Measurements from ENCODE around the gene STAU1.
"Not testable (repeated sequence)": the region's sequence is repeated elsewhere in the genome, so short reads cannot be mapped to it uniquely, and the experiment has no call there.

The STAU1 gene

GRCh38 chr20:49187851-49188641, at the start of gene STAU1:
TSS of gene STAU1 (minus strand) at chr20:49188334. CDS start at chr20:49166201, 22,133 bp downstream.
- peak; percentile 81 to 86 (median 85) for DNase-seq (ENCODE audit: low read depth in 3 of 3, low spot score in 1 of 3)

GRCh38 chr20:49237531-49237930, 49.4 kb upstream of the STAU1 start:
- no peak for DNase-seq (ENCODE audit: low read depth in 3 of 3, low spot score in 1 of 3)

- no peak for DNase-seq (ENCODE audit: low read depth in 3 of 3, low spot score in 1 of 3)
These were observed 48.2 kb upstream of the STAU1 start for GRCh38 chr20:49236301-49236700.

- no peak for DNase-seq (ENCODE audit: low read depth in 3 of 3, low spot score in 1 of 3)
These were observed 46.7 kb upstream of the STAU1 start for GRCh38 chr20:49234831-49235230.

- DNase-seq (ENCODE audit: low read depth in 3 of 3, low spot score in 1 of 3): no peak
These were observed 45.1 kb upstream of the STAU1 start for GRCh38 chr20:49233226-49233625.

- DNase-seq (ENCODE audit: low read depth in 3 of 3, low spot score in 1 of 3): no peak
These were observed 43.3 kb upstream of the STAU1 start for GRCh38 chr20:49231471-49231870.

GRCh38 chr20:49230561-49231133, 42.5 kb upstream of the STAU1 start:
- no peak for DNase-seq (ENCODE audit: low read depth in 3 of 3, low spot score in 1 of 3)

- no peak for DNase-seq (ENCODE audit: low read depth in 3 of 3, low spot score in 1 of 3)
These were observed 41.9 kb upstream of the STAU1 start for GRCh38 chr20:49230021-49230420.

GRCh38 chr20:49229381-49229780, 41.2 kb upstream of the STAU1 start:
- no peak for DNase-seq (ENCODE audit: low read depth in 3 of 3, low spot score in 1 of 3)

- DNase-seq (ENCODE audit: low read depth in 3 of 3, low spot score in 1 of 3): no peak
These were observed 40.5 kb upstream of the STAU1 start for GRCh38 chr20:49228676-49229075.

GRCh38 chr20:49225896-49226295, 37.8 kb upstream of the STAU1 start:
- DNase-seq (ENCODE audit: low read depth in 3 of 3, low spot score in 1 of 3): no peak

GRCh38 chr20:49219924-49220831, 32.0 kb upstream of the STAU1 start:
- DNase-seq (ENCODE audit: low read depth in 3 of 3, low spot score in 1 of 3): no peak

- peak; percentile 92 to 95 (median 93) for DNase-seq (ENCODE audit: low read depth in 3 of 3, low spot score in 1 of 3)
These were observed 31.2 kb upstream of the STAU1 start, which contains the start of gene DDX27 for GRCh38 chr20:49219091-49219923. TSS of gene DDX27 (plus strand) at chr20:49219416. CDS start at chr20:49219449, 33 bp downstream.

GRCh38 chr20:49218739-49219090, 30.6 kb upstream of the STAU1 start:
- not testable (repeated sequence) for DNase-seq (ENCODE audit: low read depth in 3 of 3, low spot score in 1 of 3)

- DNase-seq (ENCODE audit: low read depth in 3 of 3, low spot score in 1 of 3): peak; percentile 85 to 98 (median 85)
These were observed 29.0 kb upstream of the STAU1 start for GRCh38 chr20:49216991-49217578.

GRCh38 chr20:49215232-49215631, 27.1 kb upstream of the STAU1 start:
- DNase-seq (ENCODE audit: low read depth in 3 of 3, low spot score in 1 of 3): no peak

GRCh38 chr20:49214571-49214970, 26.4 kb upstream of the STAU1 start:
- no peak for DNase-seq (ENCODE audit: low read depth in 3 of 3, low spot score in 1 of 3)

- no peak for DNase-seq (ENCODE audit: low read depth in 3 of 3, low spot score in 1 of 3)
These were observed 22.6 kb upstream of the STAU1 start for GRCh38 chr20:49210757-49211110.

- no peak for DNase-seq (ENCODE audit: low read depth in 3 of 3, low spot score in 1 of 3)
These were observed 22.1 kb upstream of the STAU1 start for GRCh38 chr20:49210101-49210756.

GRCh38 chr20:49207076-49207475, 18.9 kb upstream of the STAU1 start:
- no peak for DNase-seq (ENCODE audit: low read depth in 3 of 3, low spot score in 1 of 3)
